H1 (cell line): ENCODE measurements around the gene USH1G. TPM values are rescaled to one million over a fixed set of nuclear protein-coding genes. Genes with fewer than 3 reads are reported as not detected.

ENCODE experiments used
- CTCF ChIA-PET: fragments of 300-600 bp; sonication (Branson Sonifier 250); formaldehyde crosslinking; loops from one replicate; lab custom pipeline; 2021; ENCODE audit not compliant: partially characterized antibody; lab: Charles Lee
- POLR2A ChIA-PET: fragments of 300-600 bp; sonication (Branson Sonifier 250); formaldehyde crosslinking; loops from one replicate; lab custom pipeline; 2021; ENCODE audit warnings: inconsistent platforms; ENCODE audit not compliant: partially characterized antibody; lab: Charles Lee
- DNase-seq, 2 experiments: peaks; one replicate each; pipeline versions ENCODE4 v3.0.0 to v3.0.0-alpha.2; 2010 to 2022; ENCODE audit warnings: low spot score in 2 of 2, low read depth in 1 of 2, mixed read lengths in 1 of 2
- FAIRE-seq: peaks from 2 replicates; lab custom pipeline; 2011; peaks lifted over from hg19 to GRCh38; lab: Jason Lieb, UNC
- H2AFZ ChIP-seq: 2 replicates; pipeline ENCODE4 v1.8.1; 2012; ENCODE audit warnings: low read length, inconsistent platforms
- H2AK5ac ChIP-seq: 2 replicates; pipeline ENCODE4 v1.6.1; 2013; ENCODE audit warnings: low read depth, low read length
- H2BK120ac ChIP-seq: replicated peaks from 2 replicates; pipeline ENCODE3; 2013; ENCODE audit warnings: low read depth, low read length, inconsistent platforms
- H2BK12ac ChIP-seq: 2 replicates; pipeline ENCODE4 v1.6.1; 2013; ENCODE audit warnings: low read depth, low read length
- H2BK15ac ChIP-seq: 2 replicates; pipeline ENCODE4 v1.6.1; 2013; ENCODE audit warnings: low read length
- H2BK20ac ChIP-seq: 2 replicates; pipeline ENCODE4 v1.6.1; 2013; ENCODE audit warnings: low read length
- H2BK5ac ChIP-seq: 2 replicates; pipeline ENCODE4 v1.6.1; 2013; ENCODE audit warnings: low read depth, low read length
- H3K14ac ChIP-seq: 2 replicates; pipeline ENCODE4 v1.6.1; 2013; ENCODE audit warnings: inconsistent platforms; ENCODE audit not compliant: insufficient read length
- H3K18ac ChIP-seq: 2 replicates; pipeline ENCODE4 v1.6.1; 2013; ENCODE audit warnings: low read length; ENCODE audit errors: extremely low read depth
- H3K23ac ChIP-seq: 2 replicates; pipeline ENCODE4 v1.6.1; 2013; ENCODE audit warnings: inconsistent platforms; ENCODE audit not compliant: insufficient read length
- H3K23me2 ChIP-seq: 2 replicates; pipeline ENCODE4 v1.6.1; 2013; ENCODE audit warnings: low read depth, low read length
- H3K27ac ChIP-seq: 2 replicates; pipeline ENCODE4 v1.6.1; 2011; ENCODE audit warnings: low read depth, low read length, inconsistent platforms
- H3K27me3 ChIP-seq, 4 experiments: replicated peaks in 1 of 4; 1 replicate in 1 of 4; 2 replicates in 3 of 4; pipeline versions ENCODE4 v1.6.1 to v1.8.1; 2011 to 2013; ENCODE audit warnings: low read length in 3 of 4, mild to moderate bottlenecking in 3 of 4, inconsistent platforms in 2 of 4, mixed read lengths in 2 of 4, moderate library complexity in 1 of 4; ENCODE audit not compliant: control insufficient read depth in 3 of 4, insufficient read depth in 3 of 4; ENCODE audit errors: extremely low read depth in 1 of 4
- H3K36me3 ChIP-seq, 4 experiments: 2 replicates each; pipeline versions ENCODE4 v1.6.1 to v1.8.1; 2011 to 2013; ENCODE audit warnings: mild to moderate bottlenecking in 4 of 4, low read length in 3 of 4, moderate library complexity in 2 of 4, control low read depth in 1 of 4, inconsistent platforms in 1 of 4; ENCODE audit not compliant: insufficient read depth in 4 of 4, control insufficient read depth in 2 of 4
- H3K4ac ChIP-seq: replicated peaks from 2 replicates; pipeline ENCODE3; 2013; ENCODE audit warnings: low read length, low read depth, mixed read lengths, inconsistent platforms; ENCODE audit not compliant: insufficient read length
- H3K4me1 ChIP-seq, 4 experiments: replicated peaks in 1 of 4; 1 replicate in 1 of 4; 2 replicates in 3 of 4; pipeline versions ENCODE4 v1.6.1 to v1.8.1; 2011 to 2013; ENCODE audit warnings: low read length in 3 of 4, inconsistent platforms in 2 of 4, mixed read lengths in 1 of 4; ENCODE audit not compliant: insufficient read depth in 4 of 4, control insufficient read depth in 3 of 4
- H3K4me2 ChIP-seq, 2 experiments: 2 replicates each; pipeline versions ENCODE4 v1.6.1 to v1.8.1; 2011 to 2013; ENCODE audit warnings: low read depth in 2 of 2, low read length in 2 of 2, control low read depth in 1 of 2, inconsistent platforms in 1 of 2, mild to moderate bottlenecking in 1 of 2; ENCODE audit not compliant: insufficient read depth in 1 of 2
- H3K4me3 ChIP-seq, 4 experiments: fragments of 200-600, 300-600 bp in 1 of 4; sonication (generic), shearing (Covaris generic), sonication (Bioruptor Twin) in 1 of 4; 2 replicates each; pipeline versions ENCODE4 v1.5.1 to v1.8.1; 2011 to 2016; ENCODE audit warnings: low read length in 4 of 4, low read depth in 3 of 4, control low read depth in 2 of 4, inconsistent platforms in 2 of 4, mild to moderate bottlenecking in 2 of 4, mixed read lengths in 1 of 4, moderate library complexity in 1 of 4; ENCODE audit not compliant: insufficient read depth in 2 of 4; ENCODE audit errors: extremely low read depth in 1 of 4
- H3K56ac ChIP-seq: replicated peaks from 2 replicates; pipeline ENCODE3; 2013; ENCODE audit warnings: low read depth, mild to moderate bottlenecking, mixed read lengths, low read length, inconsistent platforms; ENCODE audit not compliant: insufficient read length
- H3K79me1 ChIP-seq: 2 replicates; pipeline ENCODE4 v1.6.1; 2013; ENCODE audit warnings: low read depth, low read length, control low read depth
- H3K79me2 ChIP-seq, 2 experiments: 2 replicates each; pipeline versions ENCODE4 v1.6.1 to v1.8.1; 2012 to 2013; ENCODE audit warnings: low read length in 2 of 2, mild to moderate bottlenecking in 2 of 2, inconsistent platforms in 1 of 2; ENCODE audit not compliant: insufficient read depth in 2 of 2, control insufficient read depth in 1 of 2
- H3K9ac ChIP-seq, 4 experiments: replicated peaks in 1 of 4; 1 replicate in 1 of 4; 2 replicates in 3 of 4; pipeline versions ENCODE4 v1.6.1 to v1.8.1; 2011 to 2013; ENCODE audit warnings: low read depth in 3 of 4, low read length in 3 of 4, control low read depth in 2 of 4, mild to moderate bottlenecking in 2 of 4, moderate library complexity in 2 of 4, inconsistent platforms in 1 of 4; ENCODE audit errors: extremely low read depth in 1 of 4
- H3K9me3 ChIP-seq, 2 experiments: 2 replicates each; pipeline versions ENCODE4 v1.6.1 to v1.8.1; 2012 to 2013; ENCODE audit warnings: mild to moderate bottlenecking in 2 of 2, moderate library complexity in 2 of 2, control low read depth in 1 of 2, inconsistent platforms in 1 of 2, low read depth in 1 of 2, low read length in 1 of 2, mixed read lengths in 1 of 2; ENCODE audit not compliant: insufficient read depth in 2 of 2
- H4K20me1 ChIP-seq, 2 experiments: replicated peaks in 1 of 2; 2 replicates each; pipeline versions ENCODE3 to v1.8.1; 2011 to 2013; ENCODE audit warnings: inconsistent platforms in 2 of 2, low read length in 2 of 2, mild to moderate bottlenecking in 1 of 2; ENCODE audit not compliant: insufficient read depth in 2 of 2, control insufficient read depth in 1 of 2
- H4K5ac ChIP-seq: 2 replicates; pipeline ENCODE4 v1.6.1; 2013; ENCODE audit warnings: low read length, low read depth, mixed read lengths, inconsistent platforms; ENCODE audit not compliant: insufficient read length
- H4K8ac ChIP-seq: 2 replicates; pipeline ENCODE4 v1.8.0; 2013; ENCODE audit warnings: mild to moderate bottlenecking, moderate library complexity, low read length, inconsistent platforms; ENCODE audit not compliant: insufficient read depth; ENCODE audit errors: extremely low read depth
- H4K91ac ChIP-seq: replicated peaks from 2 replicates; pipeline ENCODE3; 2013; ENCODE audit warnings: low read length, mixed read lengths, inconsistent platforms; ENCODE audit not compliant: insufficient read length
- ASH2L ChIP-seq: fragments of 200-600, 300-600 bp; sonication (generic); IDR thresholded peaks from one replicate; pipeline ENCODE4 v1.7.1; 2017; ENCODE audit warnings: low read length
- CBX5 ChIP-seq: fragments of 300-800, 300-1000 bp; sonication (generic); IDR thresholded peaks from 2 replicates; pipeline ENCODE4 v1.7.1; 2016; ENCODE audit warnings: antibody characterized with exemption, low read length, low read depth
- FOSL1 ChIP-seq: IDR thresholded peaks from 2 replicates; pipeline ENCODE4 v1.6.1; 2011; ENCODE audit warnings: mild to moderate bottlenecking, low read depth, low read length, moderate library complexity; ENCODE audit not compliant: insufficient read depth
- GABPA ChIP-seq: IDR thresholded peaks from 2 replicates; pipeline ENCODE4 v1.6.1; 2011; ENCODE audit warnings: mild to moderate bottlenecking, low read length, moderate library complexity, borderline replicate concordance; ENCODE audit not compliant: insufficient read depth
- GTF2F1 ChIP-seq: IDR thresholded peaks from 2 replicates; pipeline ENCODE4 v1.6.1; 2012; ENCODE audit warnings: low read depth, low read length, improper control_type of control experiment, borderline replicate concordance
- JUN ChIP-seq: IDR thresholded peaks from 2 replicates; pipeline ENCODE4 v1.6.1; 2011; ENCODE audit warnings: low read depth, mild to moderate bottlenecking, improper control_type of control experiment, low read length
- POLR2AphosphoS5 ChIP-seq: IDR thresholded peaks from 2 replicates; pipeline ENCODE4 v1.6.1; 2011; ENCODE audit warnings: low read depth, low read length
- POU5F1 ChIP-seq: IDR thresholded peaks from 2 replicates; pipeline ENCODE4 v1.6.1; 2011; ENCODE audit warnings: low read depth, mild to moderate bottlenecking, low read length, moderate library complexity
- SAP30 ChIP-seq: fragments of 300-600 bp; sonication (generic); IDR thresholded peaks from 2 replicates; pipeline ENCODE4 v1.7.1; 2012; ENCODE audit warnings: low read length, moderate library complexity, mild to moderate bottlenecking, inconsistent platforms; ENCODE audit not compliant: insufficient read depth, insufficient replicate concordance
- SIRT6 ChIP-seq: IDR thresholded peaks from one replicate; pipeline ENCODE4 v1.7.1; 2012; ENCODE audit warnings: low read length, inconsistent platforms
- SP1 ChIP-seq: IDR thresholded peaks from 2 replicates; pipeline ENCODE4 v1.6.1; 2011; ENCODE audit warnings: low read depth, low read length
- ZNF274 ChIP-seq: IDR thresholded peaks from 2 replicates; pipeline ENCODE4 v1.7.0; 2012; ENCODE audit warnings: low read length, borderline replicate concordance; ENCODE audit errors: extremely low read depth
- WGBS, 2 experiments: shearing (Covaris generic) in 1 of 2; methylation state at CpG; one replicate each; pipeline versions ENCODE4 v1.1.6 to v1.1.7; 2013 to 2015; ENCODE audit warnings: low lambda C conversion rate in 2 of 2, mixed read lengths in 2 of 2, inconsistent platforms in 1 of 2, low coverage in 1 of 2, missing lambda C conversion rate in 1 of 2; ENCODE audit not compliant: insufficient replicate concordance in 2 of 2, insufficient coverage in 1 of 2, insufficient read length in 1 of 2; ENCODE audit errors: extremely low coverage in 1 of 2, missing lambda C conversion rate in 1 of 2; 5-methylcytosine and 5-hydroxymethylcytosine counted together
- polyA plus RNA-seq, 7 experiments: library from polyadenylated mRNA; depleted of rRNA in 3 of 7; stranded (reverse) in 5 of 7; unstranded in 2 of 7; fragments of >200 nt in 5 of 7; fragments of 200-250 nt in 2 of 7; gene quantifications; 1 replicate in 5 of 7; 2 replicates in 1 of 7; 4 replicates in 1 of 7; pipeline versions ENCODE4 v1.2.1 to v1.2.3, GENCODE V29; 2011 to 2013; ENCODE audit warnings: missing spikeins in 2 of 7, mixed read lengths in 2 of 7
- total RNA-seq: library from RNA; stranded (reverse); fragmentation: NEBNext Ultra II Directional; extraction: Animal tissue kit (Norgen Biotek cat#: 25700); gene quantifications from 2 replicates; pipeline ENCODE4 v1.2.1, GENCODE V29; 2021

The USH1G gene
- total and polyA plus RNA-seq, 2 of the 8 experiments (the other 6 are each of a cell fraction or from before 2014, with no cell fraction given), result 1.6 to 4.3 TPM

- H3K14ac ChIP-seq, result no peak overlapping the region
- 56% methylated on average over 24 of the region's 33 CpGs; no CpG with 5 or more reads in 1 of the 2 experiments for WGBS, 2 experiments
- H3K56ac ChIP-seq, result no peak overlapping the region
- peaks cover 0 to 2% of the 10 kb centered on the region in 2 experiments for H4K20me1 ChIP-seq
- ChIA-PET CTCF (interaction anchor here (0.6 to 27.2 kb wide), 44 partner anchors 9 to 1793 kb away, joined by 3 to 1072 read pairs (median 6); partner anchors contain the start of genes CDR2L, FADS6, FDXR and HID1), POLR2A (interaction anchor here (0.9 to 1.5 kb wide), 4 partner anchors 10 to 34 kb away, joined by 3 to 6 read pairs (median 5); partner anchors contain the start of genes HID1 and OTOP2)
- H2BK12ac ChIP-seq, result no peak overlapping the region
- H3K18ac ChIP-seq, result no peak overlapping the region
- no peaks in the 10 kb centered on the region for H3K36me3 ChIP-seq
- H2BK20ac ChIP-seq, result no peak overlapping the region
- H2BK5ac ChIP-seq, result no peak overlapping the region
- peaks cover 0 to 7% (median 0%) of the 10 kb centered on the region in 4 experiments; a peak in 3 of 7 replicates for H3K4me1 ChIP-seq
- H3K4me3 ChIP-seq, result no peak overlapping the region
- H3K27ac ChIP-seq, result no peak overlapping the region
- FAIRE-seq (peak; percentile 55), DNase-seq (peak in 1 of 2 experiments; percentile 100)
- H3K23me2 ChIP-seq, result no peaks in the 10 kb centered on the region
- H2BK15ac ChIP-seq, result no peak overlapping the region
- peaks cover 0 to 5% (median 2%) of the 10 kb centered on the region in 4 experiments; a peak in 3 of 7 replicates for H3K27me3 ChIP-seq
- no peaks in the 10 kb centered on the region for H3K79me2 ChIP-seq
- no peak overlapping the region for H2AFZ ChIP-seq
- H3K79me1 ChIP-seq, result no peaks in the 10 kb centered on the region; the same call in 1 of the 2 replicates
- no peak overlapping the region for H2AK5ac ChIP-seq
- H3K4me2 ChIP-seq, result peak overlapping the region in 1 of 2 experiments; percentile 8; a peak in 1 of 4 replicates
- H4K5ac ChIP-seq, result no peak overlapping the region
- no peak overlapping the region for H3K23ac ChIP-seq
- H4K8ac ChIP-seq, result no peak overlapping the region; the same call in 1 of the 2 replicates
- no peak overlapping the region for H3K4ac ChIP-seq
- H3K9me3 ChIP-seq, result no peaks in the 10 kb centered on the region
- no peak overlapping the region for H4K91ac ChIP-seq
- no peak overlapping the region for H2BK120ac ChIP-seq
- no peak overlapping the region for H3K9ac ChIP-seq
- TF ChIP-seq ASH2L, result no peak
- TF ChIP-seq POLR2AphosphoS5, result no peak
- no peak for TF ChIP-seq FOSL1
- peak; percentile 61; the same call in 1 of the 2 replicates for TF ChIP-seq GABPA
- TF ChIP-seq JUN, result no peak
- no peak for TF ChIP-seq SAP30
- TF ChIP-seq SIRT6, result no peak
- TF ChIP-seq GTF2F1, result no peak
- no peak for TF ChIP-seq CBX5
- no peak for TF ChIP-seq SP1
- TF ChIP-seq POU5F1, result no peak
- no peak for TF ChIP-seq ZNF274
These were observed 35.1 kb upstream of the USH1G start for GRCh38 chr17:74957935-74958740.
